K562 (cell line): ENCODE results near the gene CTRL. TPM values are rescaled to one million over a fixed set of nuclear protein-coding genes. Genes with fewer than 3 reads are reported as not detected.

Experiments
- BRD9 ChIP-seq: fragments of 450-650 bp; IDR thresholded peaks from 2 replicates; pipeline ENCODE4 v1.6.1; 2018; ENCODE audit warnings: low read depth; ENCODE audit not compliant: partially characterized antibody
- BRF1 ChIP-seq: IDR thresholded peaks from 3 replicates; pipeline ENCODE4 v1.6.1; 2011; ENCODE audit warnings: borderline replicate concordance, mild to moderate bottlenecking; ENCODE audit not compliant: insufficient read length; ENCODE audit errors: extremely low read depth
- HDAC1 ChIP-seq, 2 experiments: fragments of 450-650 bp; IDR thresholded peaks; 2 replicates each; pipeline ENCODE4 v1.6.1; 2016 to 2017; ENCODE audit warnings: inconsistent platforms in 1 of 2, mild to moderate bottlenecking in 1 of 2, moderate library complexity in 1 of 2
- MAZ ChIP-seq, 2 experiments: fragments of 450-650 bp in 1 of 2; sonication (generic) in 1 of 2; formaldehyde crosslinking; IDR thresholded peaks in 1 of 2; conservative IDR thresholded peaks in 1 of 2; 2 replicates each; pipeline versions ENCODE4 v1.4.0 to v1.5.0; 2020; ENCODE audit warnings: mild to moderate bottlenecking in 1 of 2, missing genetic modification reagents in 1 of 2
- MLX ChIP-seq, 2 experiments: fragments of 450-650 bp in 1 of 2; sonication (generic) in 1 of 2; formaldehyde crosslinking; conservative IDR thresholded peaks; 2 replicates each; pipeline versions ENCODE4 v1.4.0 to v1.8.1; 2020 to 2022; ENCODE audit warnings: mild to moderate bottlenecking in 1 of 2, missing genetic modification reagents in 1 of 2
- MTA1 ChIP-seq: fragments of 450-650 bp; IDR thresholded peaks from 2 replicates; pipeline ENCODE4 v1.6.1; 2017; ENCODE audit warnings: borderline replicate concordance
- MTA2 ChIP-seq: fragments of 450-650 bp; IDR thresholded peaks from 2 replicates; pipeline ENCODE4 v1.6.1; 2016; ENCODE audit warnings: low read depth
- NFYB ChIP-seq: IDR thresholded peaks from 2 replicates; pipeline ENCODE4 v1.6.1; 2011; ENCODE audit warnings: mild to moderate bottlenecking, moderate library complexity; ENCODE audit not compliant: insufficient read length; ENCODE audit errors: extremely low read depth
- RBBP5 ChIP-seq: fragments of 200-600 bp; sonication (generic); IDR thresholded peaks from 2 replicates; pipeline ENCODE4 v1.6.1; 2012; ENCODE audit warnings: borderline replicate concordance, mild to moderate bottlenecking, low read length, control low read depth, inconsistent platforms; ENCODE audit not compliant: insufficient read depth, poor library complexity, severe bottlenecking
- RNF2 ChIP-seq: sonication (generic); IDR thresholded peaks from 2 replicates; pipeline ENCODE4 v1.6.1; 2016
- SRF ChIP-seq, 2 experiments: fragments of 250-450, 450-650 bp in 1 of 2; sonication (Bioruptor Pico) in 1 of 2; sonication (generic) in 1 of 2; formaldehyde crosslinking; IDR thresholded peaks; 2 replicates each; pipeline versions ENCODE4 v1.5.0 to v1.5.1; 2020 to 2022; ENCODE audit warnings: mild to moderate bottlenecking in 1 of 2, missing genetic modification reagents in 1 of 2
- ZBTB40 ChIP-seq, 2 experiments: fragments of 450-650 bp in 1 of 2; sonication (generic) in 1 of 2; formaldehyde crosslinking in 1 of 2; IDR thresholded peaks; 2 replicates each; pipeline versions ENCODE4 v1.7.1 to v1.9.0; 2016 to 2022; ENCODE audit warnings: inconsistent platforms in 1 of 2, mild to moderate bottlenecking in 1 of 2, missing genetic modification reagents in 1 of 2
- ZNF311 ChIP-seq: fragments of 250-450 bp; sonication (Bioruptor Pico); IDR thresholded peaks from 2 replicates; pipeline ENCODE4 v1.4.0; 2020; ENCODE audit warnings: mild to moderate bottlenecking, moderate library complexity
- ZNF398 ChIP-seq: fragments of 250-450 bp; sonication (Bioruptor Pico); IDR thresholded peaks from 2 replicates; pipeline ENCODE4 v1.8.0; 2021; ENCODE audit warnings: moderate library complexity, mild to moderate bottlenecking, inconsistent platforms
- ZSCAN32 ChIP-seq: fragments of 450-650 bp; formaldehyde crosslinking; IDR thresholded peaks from 2 replicates; pipeline ENCODE4 v1.4.0; 2020; ENCODE audit warnings: mild to moderate bottlenecking, moderate library complexity
- polyA plus RNA-seq, 8 experiments: library from polyadenylated mRNA; depleted of rRNA in 4 of 8; stranded (reverse) in 5 of 8; unstranded in 3 of 8; fragments of >200 nt; fragmentation: Nextera tagmentation in 2 of 8; fragmentation: Illumina TruSeq in 1 of 8; extraction: Ambion mirVana in 2 of 8; extraction: Trizol in 1 of 8; gene quantifications; 2 replicates each; pipeline versions ENCODE4 v1.2.1 to v1.2.3, GENCODE V29; 2011 to 2014; ENCODE audit warnings: inconsistent platforms in 1 of 8, missing spikeins in 1 of 8
- total RNA-seq, 7 experiments: library from RNA; depleted of rRNA in 6 of 7; stranded (reverse); fragments of >200 nt in 6 of 7; fragmentation: Illumina TruSeq in 2 of 7; extraction: Trizol in 2 of 7; gene quantifications; 2 replicates each; pipeline versions ENCODE4 v1.2.1 to v1.2.3, GENCODE V29; 2011 to 2021; ENCODE audit warnings: low replicate concordance in 1 of 7

The CTRL gene
- total and polyA plus RNA-seq, 9 of the 15 experiments (the other 6 are each of a cell fraction or from before 2014, with no cell fraction given) = 1.4 to 5.6 (median 2.5) TPM

- no peak for TF ChIP-seq ZBTB40 (IDR thresholded peaks at IDR 0.05)
- TF ChIP-seq ZBTB40 (CRISPR knock-in tag; IDR thresholded peaks at IDR 0.05) = 0 out of 2 replicates have a peak, but pooled peaks have one; percentile 21
- TF ChIP-seq MTA1 = no peak
- no peak for TF ChIP-seq NFYB
- no peak for TF ChIP-seq HDAC1 (IDR thresholded peaks at IDR 0.05)
- no peak for TF ChIP-seq MTA2
- no peak for TF ChIP-seq BRF1
- TF ChIP-seq BRD9 = no peak
- TF ChIP-seq MLX (CRISPR knock-in tag; conservative IDR thresholded peaks at IDR 0.05) = no peak
- TF ChIP-seq RNF2 = no peak
- TF ChIP-seq RBBP5 = no peak
- no peak for TF ChIP-seq ZNF398 (CRISPR knock-in tag)
- TF ChIP-seq ZSCAN32 (CRISPR knock-in tag) = no peak
- TF ChIP-seq SRF (CRISPR knock-in tag; IDR thresholded peaks at IDR 0.05) = no peak
- TF ChIP-seq MAZ (CRISPR knock-in tag; conservative IDR thresholded peaks at IDR 0.05 in 1 of 2, IDR thresholded peaks at IDR 0.05 in 1 of 2) = no peak
- TF ChIP-seq ZNF311 (CRISPR knock-in tag) = no peak
Measured at GRCh38 chr16:67936124-67936879, 4.6 kb upstream of the CTRL start, which contains the start of gene PSMB10 (continued).
